ENCODE data around the gene ALAS1.
"Not testable (repeated sequence)": the region's sequence is repeated elsewhere in the genome, so short reads cannot be mapped to it uniquely, and the experiment has no call there.

The ALAS1 gene

DNA sequence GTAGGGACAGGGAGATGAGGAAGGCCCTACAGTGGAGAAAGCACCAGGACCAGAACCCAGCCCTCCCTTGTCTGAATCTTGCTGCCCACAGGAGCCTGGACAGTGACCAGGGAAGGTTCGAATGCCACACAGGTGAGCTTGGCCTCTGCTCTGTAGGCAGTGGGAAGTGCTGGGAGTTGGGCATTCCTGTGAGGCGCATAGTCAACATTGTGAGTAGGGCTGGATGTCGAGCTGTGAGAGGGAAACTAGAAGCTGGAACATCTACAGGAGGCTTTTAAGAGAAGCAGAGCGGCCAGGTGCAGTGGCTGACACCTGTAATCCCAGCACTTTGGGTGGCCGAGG is 20.3 kb upstream of the ALAS1 start:
- no peak for DNase-seq

DNA sequence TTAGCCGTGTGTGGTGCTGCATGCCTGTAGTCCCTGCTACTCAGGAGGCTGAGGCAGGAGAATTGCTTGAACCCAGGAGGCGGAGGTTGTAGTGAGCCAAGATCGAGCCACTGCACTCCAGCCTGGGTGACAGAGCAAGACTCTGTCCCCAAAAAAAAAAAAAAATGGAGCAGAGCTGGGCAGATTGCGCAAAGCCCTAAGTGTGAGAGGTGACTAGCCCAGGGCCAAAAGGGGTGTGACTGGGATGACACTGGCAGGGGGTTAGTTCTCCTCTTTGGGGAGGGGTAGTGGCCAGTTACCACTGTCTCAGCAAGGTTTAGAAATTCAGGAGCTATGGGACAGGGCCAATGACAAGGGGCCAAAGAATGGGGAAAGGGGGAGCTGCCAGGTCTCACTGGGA is 19.8 kb upstream of the ALAS1 start:
- DNase-seq, result not testable (repeated sequence)

DNA sequence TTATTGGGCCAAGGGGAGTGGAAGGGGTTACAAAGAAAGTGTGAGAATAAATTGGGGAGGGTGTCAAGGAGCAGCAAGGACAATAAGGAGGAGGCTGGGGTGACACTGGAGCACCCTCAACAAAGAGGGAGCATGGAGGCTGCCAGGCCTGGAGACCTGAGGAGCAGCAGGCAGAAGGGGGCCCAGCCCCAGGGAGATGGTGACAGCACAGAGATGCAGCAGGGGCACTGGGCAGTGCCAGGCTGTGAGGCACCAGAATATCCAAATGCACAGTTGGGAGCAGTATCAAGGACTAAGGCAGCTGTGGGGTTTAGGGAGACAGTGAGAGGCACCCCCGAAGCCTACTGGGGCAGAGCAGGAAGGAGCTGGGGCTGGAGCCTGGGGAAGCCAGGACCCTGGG is 19.4 kb upstream of the ALAS1 start:
- DNase-seq, result no peak

DNA sequence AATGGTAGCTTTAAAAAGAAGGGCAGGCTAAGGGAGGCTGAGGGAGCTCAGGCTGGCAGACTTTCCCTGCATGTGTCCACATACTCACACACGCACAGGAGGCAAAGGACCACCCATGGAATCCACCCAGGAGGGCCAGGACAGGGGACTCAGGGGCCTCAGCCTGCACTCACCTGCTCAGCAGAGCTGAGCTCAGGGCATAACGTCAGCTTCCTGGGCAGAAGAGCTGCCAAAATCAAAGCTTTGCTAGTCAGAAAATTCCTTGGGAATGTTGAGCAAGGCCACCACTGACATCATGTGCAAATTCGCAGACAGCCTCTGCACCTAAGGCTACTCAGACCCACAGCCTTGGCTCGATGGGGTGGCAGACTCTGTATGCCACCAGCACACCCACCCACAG is 16.4 kb upstream of the ALAS1 start:
- no peak for DNase-seq

DNA sequence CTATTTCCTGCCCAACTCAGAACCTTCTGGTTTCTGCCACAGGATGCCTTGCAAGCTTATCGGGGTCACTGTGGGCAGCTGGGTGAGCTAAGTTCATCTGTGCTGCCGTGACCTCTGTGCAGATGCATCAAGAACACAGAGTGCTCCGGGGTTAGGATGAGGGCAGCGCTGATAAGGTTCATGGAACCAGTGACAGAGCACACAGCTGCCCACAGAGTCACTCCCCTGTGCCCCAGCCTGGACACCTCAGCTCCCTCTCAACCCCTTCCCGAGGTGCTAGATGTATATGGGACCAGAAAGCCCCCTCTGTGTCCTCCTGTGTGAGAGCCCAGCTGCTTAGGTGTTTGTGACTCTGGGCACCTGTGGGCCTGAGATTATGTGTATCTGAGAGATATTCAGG is 15.8 kb upstream of the ALAS1 start:
- DNase-seq, result no peak

DNA sequence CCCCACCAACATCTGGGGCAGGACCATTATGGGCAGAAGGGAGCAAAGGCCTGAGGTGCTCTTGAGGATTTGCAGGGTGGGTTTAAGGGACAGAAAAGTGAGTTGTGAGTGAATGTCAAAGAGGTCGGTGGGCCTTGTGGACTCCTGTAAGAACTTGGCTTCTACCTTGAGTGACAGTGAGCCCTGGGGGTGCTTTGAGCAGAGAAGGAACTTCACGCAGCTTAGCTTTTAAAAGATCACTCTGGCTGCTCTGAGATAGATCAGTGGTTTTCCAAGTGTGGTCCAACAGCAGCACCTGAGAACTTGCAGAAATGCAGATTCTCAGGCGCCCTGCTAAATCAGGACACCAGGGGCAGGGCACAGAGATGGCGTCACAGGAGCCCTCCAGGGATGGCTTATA is 15.3 kb upstream of the ALAS1 start:
- DNase-seq, result no peak

DNA sequence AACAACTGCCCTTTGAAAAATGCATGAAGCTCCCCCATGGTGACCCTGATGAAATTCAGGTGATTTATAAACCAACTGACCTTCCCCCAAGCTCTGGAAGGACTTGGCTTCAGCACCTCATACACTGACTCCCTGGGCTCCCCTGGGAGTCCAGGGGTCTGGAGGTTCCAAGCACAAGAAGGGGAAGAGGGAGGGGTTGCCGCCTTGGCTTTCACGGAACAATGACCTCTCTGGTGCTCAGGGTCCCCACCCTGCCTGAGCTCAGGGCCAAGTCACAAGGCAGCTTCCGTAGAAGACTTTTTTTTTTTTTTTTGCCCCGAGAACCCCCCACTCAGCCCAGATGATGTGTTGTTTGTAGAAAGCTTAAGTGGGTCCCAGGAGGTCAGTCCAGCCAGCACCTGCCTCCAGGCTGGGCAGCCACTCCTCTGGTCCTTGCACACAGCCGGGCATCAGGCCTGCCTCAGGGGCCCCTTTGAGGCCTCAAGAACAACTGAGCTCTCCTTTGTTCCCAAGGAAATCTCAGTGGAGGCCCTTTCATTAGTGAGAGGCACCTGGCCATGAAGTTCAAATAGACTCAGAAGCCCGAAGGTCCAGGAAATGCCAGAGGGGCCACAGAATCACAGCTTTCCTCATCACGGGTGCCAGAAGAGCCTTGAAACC is 14.0 kb upstream of the ALAS1 start:
- no peak for DNase-seq

DNA sequence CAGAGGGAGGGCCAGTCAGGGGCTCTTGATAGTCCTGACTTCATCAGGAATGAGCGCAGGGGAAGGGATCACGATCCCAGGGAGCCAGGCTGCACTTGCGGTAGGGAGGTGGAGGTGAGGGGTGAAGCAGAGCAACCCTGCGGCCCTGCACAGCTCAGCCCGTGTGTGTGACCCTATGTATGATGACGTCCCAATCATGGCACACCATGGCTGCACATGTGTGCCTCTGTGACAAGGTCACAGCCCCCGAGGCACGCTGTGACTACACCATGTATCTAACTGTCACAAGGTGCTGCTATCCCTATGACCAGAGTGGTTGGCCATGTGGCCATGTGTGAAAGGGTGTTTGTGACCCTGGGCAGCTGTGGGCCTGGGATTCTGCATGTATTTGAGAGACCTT is 13.3 kb upstream of the ALAS1 start:
- no peak for DNase-seq

DNA sequence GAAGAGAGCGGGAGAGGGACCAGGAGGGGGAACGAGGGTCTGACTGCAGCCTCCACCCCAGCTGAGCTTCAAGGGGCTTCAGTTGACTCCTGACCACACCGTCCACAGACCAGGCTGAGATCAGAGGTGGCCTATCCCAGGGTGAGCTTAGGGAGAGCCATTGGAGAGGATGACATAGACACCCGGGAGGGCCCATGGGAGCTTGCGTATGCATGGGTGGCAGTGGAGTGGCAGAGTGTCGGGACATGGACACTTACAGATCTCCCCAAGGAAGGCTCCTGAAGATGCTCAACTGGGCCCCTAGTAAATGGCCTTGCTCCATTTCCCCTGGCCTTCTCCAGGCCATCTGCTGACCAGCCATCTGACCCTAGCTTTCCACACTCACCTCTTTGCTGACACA is 12.6 kb upstream of the ALAS1 start:
- no peak for DNase-seq

DNA sequence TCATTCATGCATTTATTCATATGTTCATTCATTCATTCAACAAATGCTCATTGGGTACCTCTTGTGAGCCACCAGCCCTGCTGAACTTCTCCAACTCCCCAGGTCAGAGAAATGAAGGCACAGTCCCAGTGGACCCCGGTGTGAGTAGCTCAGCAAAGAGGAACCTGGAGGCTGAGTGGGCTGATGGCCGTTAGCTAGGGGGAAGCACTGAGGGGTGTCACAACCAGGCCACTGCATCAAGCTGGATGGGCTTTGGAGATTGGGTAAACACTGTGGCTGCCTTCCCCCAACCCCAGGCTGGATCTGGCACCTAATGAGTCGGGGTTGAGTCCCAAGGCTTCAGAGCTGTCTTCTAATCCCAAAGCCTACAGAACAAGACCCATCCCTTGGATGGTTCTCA is 12.1 kb upstream of the ALAS1 start:
- no peak for DNase-seq

DNA sequence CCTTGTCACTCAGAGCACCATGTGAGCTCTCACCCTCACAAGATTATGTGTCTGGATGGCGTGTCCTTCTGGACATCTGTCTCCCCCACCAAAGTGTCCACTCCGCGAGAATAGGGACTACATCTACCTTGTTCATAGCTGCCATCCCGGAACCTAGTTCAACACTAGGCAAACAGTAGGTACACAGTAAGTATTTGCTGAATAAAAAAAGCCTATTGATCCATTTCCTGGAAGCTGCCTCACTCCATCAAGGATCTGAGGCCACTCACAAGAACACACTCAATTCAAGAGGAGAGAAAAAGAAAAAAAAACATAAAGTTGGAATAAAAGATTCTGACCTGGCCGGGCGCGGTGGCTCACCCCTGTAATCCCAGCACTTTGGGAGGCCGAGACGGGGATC is 11.2 kb upstream of the ALAS1 start:
- DNase-seq, result no peak

DNA sequence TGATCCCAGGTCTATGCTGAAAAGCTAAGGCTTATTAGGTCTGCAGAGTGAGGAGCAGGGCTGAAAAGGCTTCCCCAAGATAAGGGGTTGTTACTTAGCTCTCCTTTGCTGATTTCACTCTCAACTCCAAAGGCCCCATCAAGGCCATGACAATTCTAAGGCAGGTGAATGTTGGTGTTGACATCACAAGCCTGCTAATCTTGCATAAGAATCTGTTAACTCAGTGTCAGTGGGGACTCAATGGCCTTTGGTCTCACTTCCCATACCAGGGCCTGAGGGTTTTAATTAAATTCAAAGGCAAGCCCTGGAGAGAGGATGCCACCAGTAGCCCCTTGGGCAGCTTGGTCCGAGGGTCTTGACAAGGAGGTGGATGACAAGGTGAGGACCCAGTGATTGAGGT is 9.4 kb upstream of the ALAS1 start:
- no peak for DNase-seq

DNA sequence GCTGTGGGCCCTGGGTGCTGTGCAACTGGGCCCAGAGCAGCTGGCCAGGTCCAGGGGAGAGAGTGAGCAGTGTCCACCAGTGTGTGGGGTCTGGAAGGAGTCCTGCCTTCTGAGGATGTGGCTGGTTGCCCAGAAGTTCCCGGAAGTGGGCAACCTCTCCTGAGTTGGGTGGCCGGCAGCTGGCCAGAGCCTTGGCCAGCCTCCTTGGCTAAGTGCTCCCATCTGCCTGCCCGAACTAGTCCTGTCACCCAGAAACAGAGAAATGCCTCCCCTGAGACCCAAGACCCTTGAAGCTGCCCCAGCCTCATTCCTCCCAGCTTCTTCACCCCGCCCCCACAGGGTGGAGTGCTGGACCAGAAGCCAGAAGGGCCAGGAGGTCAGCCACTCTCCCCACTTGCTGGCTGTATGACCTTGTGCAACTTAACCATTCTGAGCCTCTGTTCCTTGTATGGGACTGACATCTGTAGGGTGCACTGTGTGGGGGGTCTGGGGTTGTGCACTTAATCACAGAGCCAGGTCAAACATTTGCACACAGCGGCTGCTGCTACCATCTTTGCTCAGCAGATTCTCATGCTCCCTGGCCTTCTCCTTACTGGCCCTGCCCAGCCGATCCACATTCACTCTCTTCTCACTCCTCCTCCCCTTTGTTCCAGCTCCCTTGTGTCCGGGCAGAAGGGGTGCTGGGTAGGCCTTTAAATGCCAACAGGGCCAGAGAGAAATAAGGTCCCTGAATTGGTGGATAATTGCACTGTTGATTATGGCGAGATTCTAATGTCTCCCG is 7.5 kb upstream of the ALAS1 start:
- no peak for DNase-seq

DNA sequence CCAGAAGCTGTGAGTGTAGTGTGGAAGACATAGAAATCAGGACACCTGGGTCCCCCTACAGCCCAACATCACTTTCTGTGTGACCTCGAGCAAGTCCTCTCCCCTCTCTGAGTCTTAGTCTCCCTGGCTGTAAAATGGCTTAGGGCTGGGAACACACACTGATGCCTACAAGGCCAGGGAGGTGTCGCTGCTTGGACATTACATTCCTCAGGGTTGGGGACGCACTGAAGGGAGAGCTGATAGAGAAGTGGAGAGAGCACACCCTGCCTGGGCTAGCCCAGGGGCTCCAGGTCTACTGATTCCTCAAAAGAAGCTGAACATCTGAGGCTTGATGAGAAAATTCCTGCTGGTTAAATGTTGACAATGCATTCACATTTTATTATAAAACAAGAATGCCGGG is 6.3 kb upstream of the ALAS1 start:
- DNase-seq, result no peak

DNA sequence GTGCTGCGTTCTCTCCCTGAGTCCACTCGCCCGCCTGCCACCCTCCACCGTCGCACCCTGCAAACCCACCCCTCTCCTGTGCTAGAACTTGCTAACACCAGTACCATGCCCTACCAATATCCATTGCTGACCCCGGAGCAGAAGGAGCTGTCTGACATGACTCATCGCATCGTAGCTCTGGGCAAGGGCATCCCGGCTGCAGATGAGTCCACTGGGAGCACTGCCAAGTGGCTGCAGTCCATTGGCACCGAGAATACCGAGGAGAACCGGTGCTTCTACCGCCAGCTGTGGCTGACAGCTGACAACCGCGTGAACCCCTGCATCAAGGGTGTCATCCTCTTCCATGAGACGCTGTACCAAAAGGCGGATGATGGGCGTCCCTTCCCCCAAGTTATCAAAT is 4.9 kb upstream of the ALAS1 start:
- no peak for DNase-seq

DNA sequence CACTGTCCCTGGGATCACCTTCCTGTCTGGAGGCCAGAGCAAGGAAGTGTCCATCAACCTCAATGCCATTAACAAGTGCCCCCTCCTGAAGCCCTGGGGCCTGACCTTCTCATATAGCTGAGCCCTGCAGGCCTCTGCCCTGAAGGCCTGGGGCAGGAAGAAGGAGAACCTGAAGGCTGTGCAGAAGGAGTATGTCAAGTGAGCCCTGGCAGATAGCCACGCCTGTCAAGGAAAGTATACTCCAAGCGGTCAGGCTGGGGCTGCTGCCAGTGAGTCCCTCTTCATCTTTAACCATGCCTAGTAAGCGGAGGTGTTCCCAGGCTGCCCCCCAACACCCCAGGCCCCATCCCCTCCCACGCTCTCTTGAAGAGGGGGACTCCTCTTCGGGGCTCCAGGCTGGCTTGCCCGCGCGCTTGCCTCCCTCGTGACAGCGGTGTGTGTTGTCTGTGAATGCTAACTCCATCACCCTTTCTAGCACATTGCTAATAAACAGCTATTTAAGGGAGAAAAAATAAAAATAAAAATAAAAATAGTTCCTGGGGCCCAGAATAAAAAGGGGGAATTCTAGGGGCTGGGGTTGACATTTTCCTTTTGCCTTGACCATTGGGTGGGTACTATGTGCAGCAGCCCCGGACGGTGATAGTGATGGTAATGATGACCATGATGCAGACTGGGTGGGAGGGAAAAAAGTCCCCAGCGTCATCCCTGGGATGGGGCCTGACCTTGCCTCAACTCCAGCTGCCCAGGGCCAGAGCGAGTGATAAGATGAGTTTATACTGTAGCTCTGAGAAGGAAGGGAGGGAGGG is 3.3 kb upstream of the ALAS1 start:
- DNase-seq, result no peak

DNA sequence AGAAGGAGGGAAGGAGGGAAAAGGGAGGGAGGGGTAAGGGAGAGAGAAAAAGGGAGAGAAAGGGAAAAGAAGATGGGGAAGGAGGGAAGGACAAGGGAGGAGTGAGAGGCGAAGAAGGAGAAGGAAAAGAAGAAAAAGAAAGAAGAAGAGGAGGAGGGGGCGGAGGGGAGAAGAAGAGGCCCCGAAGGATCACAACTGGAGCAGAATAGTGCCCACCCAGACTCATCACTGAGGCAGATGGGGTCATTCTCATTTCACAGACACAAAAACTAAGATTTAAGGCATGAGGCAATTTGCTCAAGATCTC is 2.7 kb upstream of the ALAS1 start:
- DNase-seq, result no peak

DNA sequence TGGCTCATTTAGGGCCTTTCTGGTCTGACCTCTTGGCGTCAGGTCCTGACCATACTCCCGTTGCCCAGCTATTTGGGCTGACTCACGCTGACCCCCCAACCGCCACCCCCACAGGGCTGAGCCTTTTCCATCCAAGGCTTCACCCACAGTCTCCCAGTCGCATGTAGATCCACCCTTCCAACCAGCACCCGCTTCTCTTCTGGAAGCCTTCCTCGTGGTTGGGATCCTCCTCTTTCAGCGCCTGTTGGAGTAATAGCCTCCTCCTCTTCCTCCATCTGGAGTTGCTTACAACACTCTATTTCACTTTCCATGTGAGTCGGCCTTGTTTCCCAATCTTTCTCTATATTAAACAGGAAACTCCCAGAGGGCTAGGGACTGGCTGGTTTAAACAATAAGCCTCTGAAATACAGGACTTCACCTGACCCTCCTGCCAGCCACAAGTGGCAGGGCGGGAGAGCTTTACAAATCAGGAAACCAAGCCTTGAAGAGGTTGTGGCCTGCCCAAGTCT is 2.1 kb upstream of the ALAS1 start:
- DNase-seq, result no peak

DNA sequence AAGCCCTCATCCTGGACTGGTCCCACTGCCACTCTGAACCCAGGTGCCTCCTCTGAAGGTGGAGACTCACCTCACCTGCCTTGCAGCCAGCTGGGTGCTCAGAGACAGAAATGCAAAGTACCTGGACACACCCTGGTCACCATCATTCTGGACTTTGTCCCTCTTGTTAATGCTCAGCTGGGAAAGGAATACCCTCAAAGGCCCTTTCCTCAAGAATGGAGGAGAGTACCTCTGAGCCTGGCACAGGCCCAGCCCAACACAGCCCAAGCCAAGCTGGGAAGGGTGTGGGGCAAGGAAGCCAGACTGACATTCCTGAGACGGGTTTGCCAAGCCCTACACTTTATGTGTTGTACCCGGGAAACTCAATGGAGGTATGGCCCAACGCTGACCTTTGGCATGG is 983 bp upstream of the ALAS1 start:
- no peak for DNase-seq

DNA sequence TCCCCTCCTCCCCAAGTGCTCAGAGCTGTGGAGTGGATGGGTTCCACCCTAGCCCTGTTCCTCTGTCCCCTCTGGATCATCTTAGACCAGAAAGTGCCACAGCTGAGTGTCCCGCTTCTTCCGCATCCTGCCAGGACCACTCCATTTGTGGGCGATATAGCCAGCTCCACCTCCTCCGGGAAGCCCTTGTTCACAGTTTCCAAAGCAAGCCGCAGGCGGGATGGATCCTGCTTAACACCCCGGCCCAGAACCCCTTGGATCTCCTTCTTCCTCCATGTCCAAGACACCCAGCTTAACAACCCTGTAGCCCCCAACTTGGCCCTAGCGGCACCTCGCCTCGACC is 490 bp upstream of the ALAS1 start:
- no peak for DNase-seq

DNA sequence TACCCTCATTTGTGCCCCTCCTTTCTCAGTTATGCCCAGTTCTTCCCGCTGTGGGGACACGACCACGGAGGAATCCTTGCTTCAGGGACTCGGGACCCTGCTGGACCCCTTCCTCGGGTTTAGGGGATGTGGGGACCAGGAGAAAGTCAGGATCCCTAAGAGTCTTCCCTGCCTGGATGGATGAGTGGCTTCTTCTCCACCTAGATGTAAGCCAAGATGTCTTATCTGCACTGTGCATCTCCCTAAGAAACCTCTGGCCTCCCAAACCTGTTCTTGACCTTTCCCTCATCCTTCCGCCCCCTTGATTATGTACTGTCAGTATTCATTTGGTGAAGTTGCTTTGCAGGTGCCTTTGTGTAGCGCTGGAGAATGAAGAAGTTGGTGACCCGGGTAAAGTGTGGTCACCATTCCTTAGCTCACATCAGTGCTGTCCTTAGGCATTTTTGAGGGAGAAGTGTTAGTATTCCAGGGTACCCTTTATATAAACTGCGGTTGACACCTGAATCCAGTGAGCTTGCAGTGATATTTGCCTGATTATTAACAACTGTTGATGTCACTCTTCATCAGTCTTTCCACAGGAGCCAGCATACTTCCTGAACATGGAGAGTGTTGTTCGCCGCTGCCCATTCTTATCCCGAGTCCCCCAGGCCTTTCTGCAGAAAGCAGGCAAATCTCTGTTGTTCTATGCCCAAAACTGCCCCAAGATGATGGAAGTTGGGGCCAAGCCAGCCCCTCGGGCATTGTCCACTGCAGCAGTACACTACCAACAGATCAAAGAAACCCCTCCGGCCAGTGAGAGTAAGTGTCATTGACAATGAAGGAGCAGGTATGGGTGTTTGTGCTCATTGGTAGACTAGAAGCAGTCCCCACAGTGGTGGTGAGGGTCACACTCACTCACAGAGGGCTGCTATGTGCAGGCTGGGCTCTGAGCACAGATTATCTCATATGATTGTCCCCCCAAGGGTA is 966 bp downstream of the ALAS1 start:
- no peak for DNase-seq

DNA sequence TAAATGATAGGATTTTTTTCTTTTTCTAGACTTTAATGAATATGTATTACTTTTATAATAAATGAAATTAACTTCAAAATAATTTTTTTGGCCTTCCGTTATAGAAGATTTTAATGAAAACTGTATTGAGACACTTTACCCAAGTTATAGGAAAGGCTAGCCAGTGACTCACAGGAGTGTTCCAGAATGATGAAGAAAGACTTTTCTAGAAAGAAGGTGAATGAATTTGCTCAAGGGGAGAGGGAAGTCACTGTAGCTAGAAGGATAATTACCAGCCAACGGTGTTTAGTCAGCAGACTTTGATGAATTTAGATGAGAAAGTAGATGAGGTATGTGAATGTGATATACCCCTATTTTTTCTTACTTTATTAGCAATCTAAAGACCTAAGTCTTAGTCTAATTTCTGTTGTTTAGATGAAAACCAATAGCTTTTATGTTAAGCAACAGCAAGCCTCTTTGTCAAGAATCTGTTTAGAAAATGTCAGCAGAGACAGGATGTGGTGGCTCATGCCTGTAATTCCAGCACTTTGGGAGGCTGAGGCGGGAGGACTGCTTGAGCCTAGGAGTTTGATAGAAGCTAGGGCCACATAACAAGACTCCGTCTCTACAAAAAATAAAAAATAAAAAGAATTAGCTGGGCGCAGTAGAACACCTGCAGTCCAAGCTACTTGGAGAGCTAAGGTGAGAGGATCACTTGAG is 3.2 kb downstream of the ALAS1 start:
- DNase-seq, result no peak
